Stimulated activated memory B cell treated with anti-CD40 and anti-IgM and Interleukin-4, amounts not matched to agents 10 μg/mL and 1 μg/mL and 100 μg/mL, for 72 hours (primary cell): Measurements from ENCODE around the gene NCAM2.

Source experiments
- ATAC-seq: fragments of 150-1000 bp; cut with Tn5 transposase; 2 replicates; pipeline ENCODE4 v1.10.0; 2021
- H3K27ac Mint-ChIP-seq: one replicate; pipeline ENCODE4 v1.8.0; 2022; ENCODE audit warnings: mild to moderate bottlenecking, mixed read lengths
- H3K27me3 Mint-ChIP-seq: one replicate; pipeline ENCODE4 v1.8.0; 2022; ENCODE audit warnings: mixed read lengths
- H3K36me3 Mint-ChIP-seq: one replicate; pipeline ENCODE4 v1.8.0; 2022; ENCODE audit warnings: mixed read lengths
- H3K4me1 Mint-ChIP-seq: one replicate; pipeline ENCODE4 v1.8.0; 2022; ENCODE audit warnings: mixed read lengths
- H3K4me3 Mint-ChIP-seq: one replicate; pipeline ENCODE4 v1.8.0; 2022; ENCODE audit warnings: mild to moderate bottlenecking, moderate library complexity, mixed read lengths
- H3K9me3 Mint-ChIP-seq: one replicate; pipeline ENCODE4 v1.8.0; 2022; ENCODE audit warnings: mixed read lengths

Gene NCAM2

DNA sequence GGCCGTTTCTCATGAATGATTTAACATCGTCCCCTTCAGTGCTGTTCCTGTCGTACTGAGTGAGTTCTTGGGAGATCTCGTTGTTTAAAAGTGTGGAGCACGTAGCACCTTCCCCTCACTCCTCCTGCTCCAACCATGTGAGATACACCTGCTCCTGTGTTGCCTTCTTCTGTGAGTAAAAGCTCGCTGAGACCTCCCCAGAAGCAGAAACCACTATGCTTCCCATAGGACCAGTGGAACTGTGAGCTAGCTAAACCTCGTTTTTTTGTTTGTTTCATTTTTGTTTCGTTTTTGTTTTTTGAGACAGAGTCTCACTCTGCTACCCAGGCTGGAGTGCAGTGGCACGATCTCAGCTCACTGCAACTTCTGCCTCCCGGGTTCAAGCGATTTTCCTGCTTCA lies 198.6 kb downstream of the NCAM2 start:
- no peaks in the 10 kb centered on the region for H3K27me3 Mint-ChIP-seq
- no peaks in the 10 kb centered on the region for H3K9me3 Mint-ChIP-seq
- no peak for ATAC-seq
- no peaks in the 10 kb centered on the region for H3K36me3 Mint-ChIP-seq
- H3K4me3 Mint-ChIP-seq = no peak overlapping the region
- H3K4me1 Mint-ChIP-seq = no peaks in the 10 kb centered on the region
- no peak overlapping the region for H3K27ac Mint-ChIP-seq

DNA sequence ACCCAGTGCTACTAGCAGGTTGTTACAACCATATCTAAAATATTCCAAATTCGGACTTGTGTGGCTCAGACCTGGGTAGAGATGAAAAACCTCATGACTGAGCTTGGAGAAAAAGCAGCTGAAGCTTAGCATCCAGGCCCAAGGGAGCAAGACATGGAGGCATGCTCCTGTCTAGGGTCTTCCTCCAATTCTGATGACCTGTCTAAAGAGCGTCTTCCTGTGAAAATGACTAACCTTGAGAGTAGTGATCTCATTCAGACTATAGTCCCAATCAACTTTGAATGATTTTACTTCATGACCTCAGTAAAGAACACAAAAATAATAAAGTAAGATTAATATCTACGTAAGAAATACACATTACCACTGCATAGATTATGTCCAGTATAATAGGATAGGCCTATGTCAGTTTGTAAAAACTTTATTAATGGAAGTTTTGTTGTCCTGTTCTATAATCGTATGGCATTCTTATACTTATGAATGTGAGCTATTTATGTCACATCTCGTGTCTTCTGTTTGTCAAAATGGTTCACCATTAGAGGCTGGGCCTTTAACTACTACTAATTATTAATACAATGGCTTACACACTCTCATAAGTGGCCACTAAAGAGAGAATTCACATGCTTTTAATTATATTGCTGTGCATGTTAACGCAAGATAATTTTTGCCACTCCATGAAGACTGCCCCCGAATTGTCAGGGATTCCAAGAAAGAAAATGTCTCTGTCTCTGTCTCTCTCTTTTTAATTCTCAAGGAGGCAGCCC lies 201.3 kb downstream of the NCAM2 start:
- no peaks in the 10 kb centered on the region for H3K27me3 Mint-ChIP-seq
- no peaks in the 10 kb centered on the region for H3K4me1 Mint-ChIP-seq
- no peaks in the 10 kb centered on the region for H3K9me3 Mint-ChIP-seq
- H3K4me3 Mint-ChIP-seq = no peak overlapping the region
- no peak for ATAC-seq
- no peaks in the 10 kb centered on the region for H3K36me3 Mint-ChIP-seq
- no peak overlapping the region for H3K27ac Mint-ChIP-seq

DNA sequence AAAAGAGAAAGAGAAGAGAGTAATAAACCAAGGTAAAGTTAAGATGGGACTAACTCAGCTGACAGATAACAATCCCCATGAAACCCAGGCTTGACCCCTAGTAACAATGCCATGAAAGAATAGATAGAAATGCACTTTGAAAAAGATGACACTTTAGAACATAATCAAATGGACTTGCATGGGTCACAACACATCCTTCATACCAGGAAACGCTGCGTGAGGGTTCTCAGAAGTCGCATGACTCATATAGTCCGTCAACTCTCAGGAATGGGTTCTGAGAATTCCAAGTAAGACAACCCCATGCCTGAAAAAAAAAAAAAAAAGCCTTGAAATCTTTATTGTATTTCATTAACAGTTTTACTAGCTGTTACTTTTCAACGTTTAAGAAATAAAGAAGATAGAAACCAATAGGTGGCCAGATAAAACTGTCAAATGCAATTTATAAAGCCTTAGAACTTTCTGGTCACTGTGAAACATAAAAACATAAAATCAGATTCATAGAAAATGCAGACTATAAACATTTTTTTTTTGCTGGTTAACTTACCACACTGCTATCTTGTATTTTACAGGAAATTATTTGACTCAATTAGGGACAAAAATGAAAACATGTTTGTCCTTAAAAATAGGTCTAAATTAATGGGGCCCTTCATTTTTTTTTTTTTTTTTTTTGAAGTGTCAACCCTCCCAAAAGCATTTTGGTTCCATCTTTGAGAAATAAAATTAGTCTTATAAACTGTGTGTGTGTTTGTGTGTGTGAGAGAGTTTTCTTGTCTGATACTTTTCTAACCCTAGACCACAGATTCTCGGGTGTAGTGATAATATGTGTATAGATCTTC lies 202.1 kb downstream of the NCAM2 start:
- Mint-ChIP-seq H3K4me1 (no peaks in the 10 kb centered on the region), H3K36me3 (no peaks in the 10 kb centered on the region), H3K27ac (no peak overlapping the region), H3K27me3 (no peaks in the 10 kb centered on the region), H3K9me3 (no peaks in the 10 kb centered on the region), H3K4me3 (no peak overlapping the region)
- ATAC-seq = no peak

DNA sequence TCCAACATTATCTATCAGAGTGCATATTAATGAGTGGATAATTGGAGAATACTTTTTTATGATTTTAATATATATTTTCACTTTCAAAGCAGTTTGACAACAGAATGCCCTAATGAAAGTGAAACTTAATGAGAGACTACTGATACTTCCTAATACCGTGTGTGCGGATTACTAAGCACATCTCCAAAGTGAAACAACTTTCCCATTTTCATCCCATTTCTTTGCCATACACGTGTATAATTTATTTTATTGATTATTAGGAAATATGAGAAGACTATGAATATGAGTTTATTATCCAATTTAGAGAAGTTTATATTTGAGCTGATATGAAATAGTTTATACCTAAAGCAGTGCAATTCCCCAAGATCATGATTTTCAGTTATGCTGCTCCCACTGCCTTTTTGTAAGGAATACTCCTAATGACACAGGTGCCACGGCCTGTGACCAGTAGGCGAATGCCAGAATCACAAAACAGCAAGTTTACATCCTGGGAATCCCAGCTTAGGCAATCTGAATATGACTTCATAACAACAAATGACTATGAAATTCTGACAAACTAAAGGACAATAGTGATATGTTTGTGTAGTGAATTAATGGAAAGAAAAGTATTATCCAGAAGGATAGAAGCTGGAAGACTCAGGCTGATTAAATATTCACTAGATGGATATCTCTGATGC lies 202.9 kb downstream of the NCAM2 start:
- H3K27ac Mint-ChIP-seq = no peak overlapping the region
- no peak overlapping the region for H3K4me3 Mint-ChIP-seq
- no peaks in the 10 kb centered on the region for H3K36me3 Mint-ChIP-seq
- no peaks in the 10 kb centered on the region for H3K27me3 Mint-ChIP-seq
- H3K4me1 Mint-ChIP-seq = no peaks in the 10 kb centered on the region
- no peak for ATAC-seq
- no peaks in the 10 kb centered on the region for H3K9me3 Mint-ChIP-seq

DNA sequence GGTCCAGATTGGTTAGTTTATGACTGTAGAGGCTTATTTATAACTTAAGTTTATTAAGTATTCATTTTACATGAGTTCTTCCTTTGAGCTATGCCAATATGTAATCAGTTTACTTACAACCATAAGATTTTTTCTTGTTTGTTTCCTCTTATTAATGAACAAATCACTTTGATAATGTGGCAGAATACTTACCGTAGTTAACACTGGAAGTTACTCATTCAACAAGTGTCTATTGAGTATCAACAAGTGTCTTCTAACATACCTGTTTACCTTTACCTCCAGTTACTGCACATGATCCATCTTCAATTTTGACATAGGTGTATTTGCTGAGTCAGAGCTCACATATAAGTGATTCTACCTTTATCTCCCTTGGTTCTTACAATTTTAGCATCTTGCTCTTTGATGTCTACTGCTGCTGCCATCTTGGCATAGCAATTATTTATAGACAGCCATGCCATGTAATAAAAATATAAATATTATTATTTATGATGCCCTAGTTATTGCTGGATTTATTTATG lies 205.7 kb downstream of the NCAM2 start:
- Mint-ChIP-seq H3K27me3 (no peaks in the 10 kb centered on the region), H3K9me3 (no peaks in the 10 kb centered on the region), H3K4me3 (no peak overlapping the region), H3K4me1 (no peaks in the 10 kb centered on the region), H3K36me3 (no peaks in the 10 kb centered on the region), H3K27ac (no peak overlapping the region)
- no peak for ATAC-seq

DNA sequence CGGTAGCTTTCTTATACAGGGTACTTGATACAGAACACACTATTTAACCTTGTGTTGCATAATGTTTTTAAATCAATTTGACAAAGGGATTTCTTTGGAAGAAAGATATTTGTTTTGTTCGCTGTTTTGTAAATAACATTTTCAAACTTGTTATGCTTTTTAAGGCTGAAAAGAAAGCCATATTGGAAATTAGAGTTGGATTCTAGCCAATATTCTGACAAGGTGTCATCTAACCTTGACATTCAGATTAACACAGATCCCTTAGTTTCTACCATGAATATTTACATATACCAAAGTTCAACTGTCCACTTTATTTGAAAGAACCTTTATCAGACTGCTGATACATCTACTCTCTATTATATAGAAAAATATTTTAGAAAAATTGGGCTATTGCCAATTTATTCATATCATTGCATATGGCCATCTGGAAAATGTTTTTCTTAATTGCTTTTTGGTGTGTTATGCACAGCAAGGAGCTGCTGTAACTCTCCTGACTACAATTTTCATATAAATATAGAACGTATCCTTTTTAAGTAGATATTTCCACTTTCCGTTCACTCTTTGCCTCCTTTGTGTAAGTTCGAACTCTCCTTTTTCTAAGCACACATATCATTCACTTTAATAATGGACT lies 206.3 kb downstream of the NCAM2 start:
- H3K4me3 Mint-ChIP-seq = no peak overlapping the region
- H3K27me3 Mint-ChIP-seq = no peaks in the 10 kb centered on the region
- ATAC-seq = no peak
- no peaks in the 10 kb centered on the region for H3K36me3 Mint-ChIP-seq
- H3K4me1 Mint-ChIP-seq = no peaks in the 10 kb centered on the region
- no peak overlapping the region for H3K27ac Mint-ChIP-seq
- no peaks in the 10 kb centered on the region for H3K9me3 Mint-ChIP-seq

DNA sequence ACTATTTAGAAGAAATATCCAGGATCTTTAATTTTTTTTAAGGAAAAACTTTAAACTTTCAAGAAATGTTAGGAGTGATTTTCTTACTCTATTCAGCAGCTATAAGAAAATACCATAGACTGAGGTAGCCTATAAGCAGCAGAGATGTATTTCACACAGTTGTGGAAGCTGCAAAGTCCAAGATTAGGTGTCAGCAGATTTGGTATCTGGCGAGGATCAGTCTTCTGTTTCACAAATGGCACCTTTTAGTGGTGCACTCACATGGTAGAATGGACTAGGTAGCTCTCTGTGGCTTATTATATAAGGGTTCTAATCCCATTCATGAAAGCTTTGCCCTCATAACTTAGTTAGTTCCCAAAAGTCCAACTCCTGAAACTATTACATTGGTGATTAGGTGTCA lies 207.4 kb downstream of the NCAM2 start:
- Mint-ChIP-seq H3K27ac (no peak overlapping the region), H3K36me3 (no peaks in the 10 kb centered on the region), H3K27me3 (no peaks in the 10 kb centered on the region), H3K4me3 (no peak overlapping the region), H3K9me3 (no peaks in the 10 kb centered on the region), H3K4me1 (no peaks in the 10 kb centered on the region)
- ATAC-seq = no peak

DNA sequence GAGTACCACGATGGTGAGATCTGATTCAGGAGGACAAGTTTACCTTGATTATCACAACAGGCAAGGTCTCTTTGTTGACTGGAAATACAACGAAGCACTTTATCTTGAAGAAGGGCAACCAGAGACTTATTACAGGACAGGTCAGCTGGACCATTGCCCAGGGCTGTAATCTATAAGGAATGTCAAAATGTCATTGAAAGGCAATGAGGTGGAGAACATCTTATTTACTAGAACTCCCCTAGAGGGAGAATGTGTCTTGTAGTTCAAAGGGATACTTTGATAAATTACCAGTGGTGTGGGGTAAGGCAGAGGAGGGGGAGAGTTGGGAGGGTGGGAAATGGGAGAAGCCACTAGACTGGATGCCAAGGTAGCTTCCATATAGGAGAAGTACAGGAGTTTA lies 212.3 kb downstream of the NCAM2 start:
- Mint-ChIP-seq H3K4me3 (no peak overlapping the region), H3K9me3 (no peaks in the 10 kb centered on the region), H3K27ac (no peak overlapping the region), H3K36me3 (no peaks in the 10 kb centered on the region), H3K4me1 (no peaks in the 10 kb centered on the region), H3K27me3 (no peaks in the 10 kb centered on the region)
- no peak for ATAC-seq

DNA sequence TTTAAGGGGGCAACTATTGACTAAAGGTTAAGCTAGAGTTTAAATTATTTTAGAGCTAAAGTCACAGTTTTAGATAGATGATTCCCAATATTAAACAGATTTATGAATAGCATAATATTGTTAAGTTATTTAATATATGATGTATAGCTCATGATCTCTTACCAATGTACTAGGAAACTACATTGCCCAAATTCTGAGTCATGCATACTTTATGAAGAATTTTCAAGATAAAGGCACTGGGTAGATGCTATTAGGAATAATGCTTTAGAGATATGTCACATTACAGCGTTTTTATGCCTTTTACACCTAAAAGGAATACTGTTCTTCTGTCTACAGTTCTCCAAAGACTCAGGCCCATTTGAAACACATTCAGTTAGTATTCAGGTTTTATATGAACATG lies 215.1 kb downstream of the NCAM2 start:
- Mint-ChIP-seq H3K27me3 (no peaks in the 10 kb centered on the region), H3K4me1 (no peaks in the 10 kb centered on the region), H3K4me3 (no peak overlapping the region), H3K36me3 (no peaks in the 10 kb centered on the region), H3K9me3 (no peaks in the 10 kb centered on the region), H3K27ac (no peak overlapping the region)
- ATAC-seq = no peak

DNA sequence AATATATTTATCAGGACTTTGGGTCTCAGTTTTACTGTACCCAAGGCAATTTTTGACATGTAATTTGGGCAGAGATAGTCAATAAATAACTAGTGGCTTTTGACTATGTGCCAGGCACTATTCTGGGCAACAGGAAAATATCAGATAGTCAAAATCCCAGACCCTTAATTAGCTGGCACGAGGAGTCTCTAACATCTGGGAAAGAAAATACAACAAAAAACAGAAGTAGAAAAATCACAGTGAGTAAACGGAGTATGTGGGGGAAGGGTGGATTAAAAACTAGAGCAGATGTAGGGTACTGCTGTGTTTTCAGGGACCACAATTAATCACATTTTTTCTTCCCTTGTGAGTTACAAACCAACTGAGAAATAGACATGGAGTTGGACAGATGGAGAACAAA lies 217.8 kb downstream of the NCAM2 start:
- ATAC-seq = no peak
- H3K36me3 Mint-ChIP-seq = no peaks in the 10 kb centered on the region
- H3K9me3 Mint-ChIP-seq = no peaks in the 10 kb centered on the region
- no peaks in the 10 kb centered on the region for H3K27me3 Mint-ChIP-seq
- no peaks in the 10 kb centered on the region for H3K4me1 Mint-ChIP-seq
- no peak overlapping the region for H3K4me3 Mint-ChIP-seq
- H3K27ac Mint-ChIP-seq = no peak overlapping the region

DNA sequence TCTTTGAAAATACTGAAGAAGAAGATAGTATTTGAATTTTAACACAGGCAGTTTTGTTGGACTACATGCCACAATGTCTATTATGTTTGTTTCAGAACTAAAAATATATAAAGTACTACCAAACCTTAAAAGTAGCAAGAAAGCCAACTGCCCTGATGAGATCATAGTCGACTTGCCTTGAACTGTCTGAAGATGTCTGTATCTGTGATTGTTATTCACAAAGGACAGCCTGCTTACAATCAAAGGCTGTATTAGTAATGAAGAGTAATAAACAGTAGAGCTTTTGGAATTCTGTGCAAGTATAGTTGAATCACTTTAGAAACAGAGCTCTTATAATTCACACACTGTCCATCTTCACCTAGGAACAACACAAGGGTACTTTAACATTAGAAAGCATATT lies 228.3 kb downstream of the NCAM2 start:
- no peaks in the 10 kb centered on the region for H3K4me1 Mint-ChIP-seq
- peaks cover 6% of the 10 kb centered on the region for H3K9me3 Mint-ChIP-seq
- H3K27me3 Mint-ChIP-seq = no peaks in the 10 kb centered on the region
- ATAC-seq = no peak
- H3K36me3 Mint-ChIP-seq = no peaks in the 10 kb centered on the region
- no peak overlapping the region for H3K27ac Mint-ChIP-seq
- H3K4me3 Mint-ChIP-seq = no peak overlapping the region

DNA sequence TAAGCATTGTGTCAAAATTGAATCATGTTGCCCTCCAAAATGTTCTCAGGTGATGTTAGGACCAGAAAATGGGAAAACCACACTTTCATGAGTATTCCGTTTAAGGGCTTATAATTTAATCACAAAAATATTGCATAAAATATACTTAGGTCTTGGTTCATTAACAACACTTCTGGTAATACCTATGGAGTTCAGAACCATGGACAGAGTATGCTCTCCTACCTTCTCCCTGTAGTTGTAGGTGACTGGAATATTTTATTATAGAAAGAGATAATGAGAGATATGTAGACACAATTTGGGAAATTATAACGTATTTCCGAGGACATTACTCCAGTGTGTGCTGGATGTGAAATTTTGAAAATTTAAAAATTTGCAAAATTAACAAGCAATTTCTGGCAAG lies 232.5 kb downstream of the NCAM2 start:
- Mint-ChIP-seq H3K27ac (no peak overlapping the region), H3K27me3 (no peaks in the 10 kb centered on the region), H3K9me3 (peaks cover 3% of the 10 kb centered on the region), H3K4me3 (no peak overlapping the region), H3K4me1 (no peaks in the 10 kb centered on the region), H3K36me3 (no peaks in the 10 kb centered on the region)
- no peak for ATAC-seq

DNA sequence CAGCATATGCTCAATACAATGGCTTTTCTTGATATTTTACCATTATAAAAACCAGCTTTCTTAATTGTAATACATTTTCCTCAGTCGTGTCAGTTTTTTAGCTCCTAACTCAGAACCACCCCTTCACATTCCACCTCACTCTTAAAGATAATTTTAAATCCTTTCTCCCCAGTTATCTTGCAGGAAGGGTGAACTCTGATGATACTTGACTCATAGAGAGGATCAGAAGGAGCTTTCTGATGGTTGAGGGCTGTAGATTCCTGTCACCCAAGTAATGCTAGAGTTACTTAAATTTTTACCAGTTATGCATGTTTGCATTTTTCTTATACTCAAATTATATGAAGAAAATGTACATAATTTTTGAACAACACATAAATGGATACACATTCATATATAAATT lies 233.7 kb downstream of the NCAM2 start:
- Mint-ChIP-seq H3K36me3 (no peaks in the 10 kb centered on the region), H3K9me3 (no peaks in the 10 kb centered on the region), H3K4me3 (no peak overlapping the region), H3K27ac (no peak overlapping the region), H3K27me3 (no peaks in the 10 kb centered on the region), H3K4me1 (no peaks in the 10 kb centered on the region)
- no peak for ATAC-seq

DNA sequence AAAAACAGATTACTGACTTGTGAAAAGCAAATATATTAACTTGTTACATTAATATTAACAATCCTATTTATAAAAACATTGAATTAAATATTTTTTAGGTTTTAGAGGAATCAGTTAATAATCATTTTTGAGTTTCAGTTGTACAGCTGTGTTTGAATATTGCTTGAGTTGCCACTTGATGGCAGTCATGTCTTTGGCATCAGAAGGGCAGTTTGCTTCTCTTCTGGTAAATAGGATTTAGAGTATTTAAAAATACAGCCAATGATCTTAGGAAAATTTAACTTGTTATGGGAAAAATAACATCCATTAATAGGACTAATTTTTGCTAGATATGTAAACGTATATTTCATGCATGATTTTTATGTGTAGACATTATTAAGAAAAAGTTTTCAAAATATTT lies 234.1 kb downstream of the NCAM2 start:
- H3K27me3 Mint-ChIP-seq = no peaks in the 10 kb centered on the region
- no peaks in the 10 kb centered on the region for H3K9me3 Mint-ChIP-seq
- no peak overlapping the region for H3K4me3 Mint-ChIP-seq
- no peaks in the 10 kb centered on the region for H3K4me1 Mint-ChIP-seq
- ATAC-seq = no peak
- no peak overlapping the region for H3K27ac Mint-ChIP-seq
- no peaks in the 10 kb centered on the region for H3K36me3 Mint-ChIP-seq

DNA sequence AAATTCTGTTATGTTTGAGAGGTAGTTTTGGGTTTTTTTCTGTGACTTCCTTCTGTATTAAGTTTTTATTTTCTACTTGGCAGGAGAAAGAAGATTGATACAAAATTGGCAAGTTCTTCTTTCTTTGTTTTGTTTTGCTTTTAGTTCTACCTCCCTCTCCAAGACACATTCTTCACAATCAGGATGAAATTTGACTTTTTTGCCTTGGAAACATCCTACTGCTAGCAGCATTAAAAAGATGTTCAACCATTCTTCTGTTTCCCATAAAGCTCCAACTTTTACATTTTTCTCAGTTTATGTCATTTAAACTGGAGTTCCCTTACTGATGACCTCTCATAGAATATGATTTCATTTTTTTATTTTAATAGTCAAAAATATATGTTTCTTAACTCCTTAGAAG lies 234.8 kb downstream of the NCAM2 start:
- no peak overlapping the region for H3K4me3 Mint-ChIP-seq
- no peak for ATAC-seq

More for the DNA sequence above, 234.8 kb downstream of the NCAM2 start:
- no peak overlapping the region for H3K27ac Mint-ChIP-seq
- H3K4me1 Mint-ChIP-seq = no peaks in the 10 kb centered on the region
- H3K27me3 Mint-ChIP-seq = no peaks in the 10 kb centered on the region
- H3K36me3 Mint-ChIP-seq = no peaks in the 10 kb centered on the region
- H3K9me3 Mint-ChIP-seq = no peaks in the 10 kb centered on the region
